SK-N-MC (cell line): ENCODE results near the gene C1orf167.

Source experiments
- DNase-seq: peaks from one replicate; pipeline ENCODE4 v3.0.0-alpha.2; 2011; ENCODE audit warnings: low read depth, low spot score
- H3K27ac ChIP-seq: fragments of 200-600 bp; sonication (generic); 2 replicates; pipeline ENCODE4 v1.5.1; 2016; ENCODE audit warnings: mixed run types
- H3K36me3 ChIP-seq: fragments of 200-600 bp; sonication (generic); 2 replicates; pipeline ENCODE4 v1.6.1; 2017; ENCODE audit warnings: antibody characterized with exemption, low read length, mixed read lengths; ENCODE audit not compliant: insufficient read depth
- H3K4me3 ChIP-seq: fragments of 200-600 bp; sonication (generic); 2 replicates; pipeline ENCODE4 v1.5.1; 2016
- H3K9ac ChIP-seq: fragments of 200-600 bp; sonication (generic); 2 replicates; pipeline ENCODE4 v1.8.0; 2017; ENCODE audit warnings: mixed run types, mixed read lengths; ENCODE audit not compliant: insufficient read length
- H3K9me3 ChIP-seq: fragments of 200-600 bp; sonication (generic); 2 replicates; pipeline ENCODE4 v1.6.1; 2017; ENCODE audit warnings: low read depth, mild to moderate bottlenecking, antibody characterized with exemption, low read length, moderate library complexity, mixed read lengths
- EZH2 ChIP-seq: fragments of 200-600 bp; sonication (generic); IDR thresholded peaks from one replicate; pipeline ENCODE4 v1.6.1; 2017; ENCODE audit warnings: antibody characterized with exemption
- FOXP2 ChIP-seq: optimal IDR thresholded peaks from 2 replicates; pipeline ENCODE3; 2011; ENCODE audit warnings: mild to moderate bottlenecking, moderate library complexity; ENCODE audit not compliant: insufficient read depth; ENCODE audit errors: extremely low read length, control extremely low read depth
- POLR2AphosphoS5 ChIP-seq: IDR thresholded peaks from 2 replicates; pipeline ENCODE4 v1.6.1; 2012; ENCODE audit warnings: mild to moderate bottlenecking, low read depth, low read length, borderline replicate concordance

The C1orf167 gene

DNA sequence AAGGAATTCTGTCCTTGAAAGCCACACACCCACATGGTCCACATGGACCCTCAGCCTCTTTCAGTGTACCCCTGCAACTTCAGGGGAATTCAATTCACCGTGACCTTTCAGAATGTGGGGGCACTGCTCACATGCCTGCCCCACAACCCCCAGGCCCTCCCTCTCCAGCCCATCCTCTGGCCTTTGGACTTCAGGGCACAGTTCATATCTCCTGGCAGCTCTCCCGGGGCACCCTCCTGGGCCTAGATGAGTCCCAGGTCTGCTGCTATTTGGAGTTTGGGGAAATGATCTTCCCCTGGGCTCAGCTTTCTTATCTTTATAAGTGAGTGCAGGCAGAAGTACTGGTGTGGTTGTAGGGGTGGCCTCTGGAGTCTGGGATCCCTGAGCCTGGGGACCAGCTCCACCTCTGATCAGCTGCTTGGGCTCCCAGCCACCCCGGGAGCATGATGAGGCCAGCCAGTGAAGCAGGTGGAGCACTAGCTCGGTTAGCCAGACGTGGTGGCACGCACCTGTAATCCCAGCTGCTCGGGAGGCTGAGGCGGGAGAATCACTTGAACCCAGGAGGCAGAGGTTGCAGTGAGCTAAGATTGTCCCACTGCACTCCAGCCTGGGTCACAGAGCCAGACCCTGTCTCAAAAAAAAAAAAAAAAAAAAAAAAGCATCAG lies 15.8 kb downstream of the C1orf167 start:
- Histone ChIP-seq H3K9me3 (no peaks in the 10 kb centered on the region), H3K9ac (no peak overlapping the region), H3K4me3 (no peak overlapping the region), H3K27ac (no peak overlapping the region), H3K36me3 (no peaks in the 10 kb centered on the region)
- no peak for DNase-seq
- no peak for TF ChIP-seq FOXP2

DNA sequence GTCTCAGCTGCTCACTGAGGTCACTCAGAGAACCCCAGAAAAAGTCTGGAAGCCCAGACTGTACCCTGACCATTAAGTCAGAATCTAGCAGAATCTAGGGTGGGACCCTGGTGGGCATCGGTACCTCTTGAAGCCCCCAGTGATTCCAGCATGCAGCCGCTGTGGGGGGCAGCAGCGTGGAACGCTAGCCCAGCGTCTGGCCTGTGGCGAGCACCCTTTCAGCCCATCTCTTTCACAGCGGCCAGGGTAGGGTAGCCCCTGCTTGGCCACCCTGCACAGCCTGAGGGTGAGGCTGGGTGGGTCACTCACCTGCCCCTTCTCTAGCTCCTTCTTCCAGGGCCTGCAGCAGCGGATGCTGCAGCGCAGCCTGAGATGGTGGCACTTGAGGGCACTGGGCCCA lies 16.3 kb downstream of the C1orf167 start:
- H3K9me3 ChIP-seq, result no peaks in the 10 kb centered on the region
- DNase-seq, result no peak
- H3K4me3 ChIP-seq, result no peak overlapping the region
- no peak overlapping the region for H3K9ac ChIP-seq
- TF ChIP-seq EZH2 (no peak), FOXP2 (no peak), POLR2AphosphoS5 (no peak)
- H3K36me3 ChIP-seq, result no peaks in the 10 kb centered on the region
- no peak overlapping the region for H3K27ac ChIP-seq

DNA sequence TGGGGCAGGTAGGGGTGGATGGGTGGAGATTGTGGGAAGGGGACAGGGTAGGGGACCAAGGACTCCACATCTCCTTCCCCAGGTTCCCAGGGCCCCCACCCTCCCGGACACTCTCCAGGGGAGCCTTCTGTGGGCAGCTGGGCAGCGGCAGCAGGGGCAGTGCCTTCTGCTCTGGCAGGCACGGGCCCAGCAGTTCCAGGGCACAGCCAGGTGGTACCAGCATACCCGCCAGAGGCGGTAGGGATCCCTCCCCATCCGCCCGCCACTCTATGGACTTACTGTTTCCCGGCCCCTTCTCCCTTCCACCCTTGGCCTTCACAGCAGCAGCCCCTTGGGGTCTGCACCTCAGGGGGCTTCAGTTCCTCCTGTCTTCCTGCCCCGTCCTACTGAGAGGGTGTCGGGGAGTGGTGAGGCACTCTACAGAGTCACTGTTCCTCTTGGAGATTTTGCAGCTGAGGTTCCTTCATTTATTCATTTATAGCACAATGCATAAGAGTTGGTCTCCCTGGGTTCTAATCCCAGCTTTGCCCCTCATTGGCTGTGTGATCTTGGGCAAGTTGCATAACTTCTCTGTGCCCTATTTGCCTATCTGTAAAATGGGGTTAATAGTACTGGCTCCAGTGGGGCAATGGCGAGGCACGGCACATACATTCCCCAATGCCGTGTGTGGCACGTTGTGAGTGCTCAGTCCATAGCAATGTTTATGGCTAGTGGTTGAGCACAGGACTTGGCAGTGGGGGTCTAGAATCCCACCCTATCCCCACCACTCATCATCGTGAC lies 17.0 kb downstream of the C1orf167 start:
- no peak overlapping the region for H3K4me3 ChIP-seq
- DNase-seq, result no peak
- H3K9me3 ChIP-seq, result no peaks in the 10 kb centered on the region
- H3K36me3 ChIP-seq, result no peaks in the 10 kb centered on the region
- no peak overlapping the region for H3K9ac ChIP-seq
- no peak for TF ChIP-seq FOXP2
- H3K27ac ChIP-seq, result no peak overlapping the region

- TF ChIP-seq POLR2AphosphoS5, result no peak
- no peak for TF ChIP-seq FOXP2
- no peak for TF ChIP-seq EZH2
- H3K4me3 ChIP-seq, result no peak overlapping the region
- no peak overlapping the region for H3K27ac ChIP-seq
- no peaks in the 10 kb centered on the region for H3K36me3 ChIP-seq
- DNase-seq, result no peak
- H3K9me3 ChIP-seq, result no peaks in the 10 kb centered on the region
- H3K9ac ChIP-seq, result no peak overlapping the region
Measured at GRCh38 chr1:11779715-11780379, 17.9 kb downstream of the C1orf167 start.

DNA sequence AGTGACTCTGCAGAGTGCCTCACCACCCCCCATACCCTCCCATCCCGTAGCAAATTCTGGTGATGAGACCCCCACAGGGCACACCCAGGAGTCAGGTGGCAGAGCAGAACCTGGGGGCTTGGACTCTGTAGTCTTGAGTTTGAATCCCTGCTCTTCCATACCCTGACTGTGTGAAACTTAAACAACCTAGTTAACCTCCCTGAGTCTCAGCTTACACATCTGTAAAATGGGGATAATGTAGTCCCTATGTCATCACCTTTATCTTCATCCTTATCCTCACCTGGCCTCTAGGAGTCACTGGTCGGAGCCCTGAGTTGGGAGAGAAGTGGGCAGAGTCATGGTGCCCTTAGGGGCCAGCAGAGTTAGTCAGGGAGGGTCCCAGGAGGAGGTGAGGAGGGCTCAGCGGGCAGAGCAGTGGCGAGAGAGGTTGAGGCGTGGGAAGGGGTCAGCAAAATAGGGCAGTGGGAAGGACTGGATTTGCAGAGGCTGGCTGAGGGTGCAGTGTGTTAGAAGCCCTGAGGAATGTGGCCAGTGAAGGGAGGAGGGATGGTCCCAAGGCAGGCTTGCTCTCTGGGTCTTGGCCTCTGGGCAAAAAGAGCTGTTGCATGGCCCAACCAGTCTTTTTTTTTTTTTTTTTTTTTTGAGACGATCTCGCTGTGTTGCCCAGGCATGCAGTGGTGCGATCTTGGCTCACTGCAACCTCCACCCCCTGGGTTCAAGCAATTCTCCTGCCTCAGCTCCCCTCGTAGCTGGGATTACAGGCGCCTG lies 18.6 kb downstream of the C1orf167 start:
- Histone ChIP-seq H3K36me3 (no peaks in the 10 kb centered on the region), H3K9me3 (no peaks in the 10 kb centered on the region), H3K9ac (no peak overlapping the region), H3K27ac (no peak overlapping the region), H3K4me3 (no peak overlapping the region)
- TF ChIP-seq EZH2 (no peak), FOXP2 (no peak), POLR2AphosphoS5 (no peak)
- DNase-seq, result no peak

DNA sequence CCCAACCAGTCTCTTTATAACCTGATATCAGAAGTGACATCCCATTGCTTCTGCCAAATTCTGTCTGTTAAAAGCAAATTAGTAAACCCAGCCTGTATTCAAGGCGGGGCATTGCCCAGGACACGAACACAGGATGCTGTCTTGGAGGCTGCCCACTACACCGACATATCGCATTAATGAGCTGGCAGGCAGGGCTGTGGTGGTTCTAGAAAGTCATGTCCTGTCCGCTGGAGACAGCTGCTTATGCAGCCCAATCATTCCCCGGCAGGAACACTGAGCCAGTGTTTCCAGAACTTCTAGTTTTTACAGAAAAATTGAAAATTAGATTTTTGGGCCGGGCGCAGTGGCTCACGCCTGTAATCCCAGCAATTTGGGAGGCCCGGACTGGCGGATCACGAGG lies 19.3 kb downstream of the C1orf167 start:
- H3K4me3 ChIP-seq, result no peak overlapping the region
- no peak overlapping the region for H3K9ac ChIP-seq
- no peaks in the 10 kb centered on the region for H3K9me3 ChIP-seq
- H3K27ac ChIP-seq, result no peak overlapping the region
- H3K36me3 ChIP-seq, result no peaks in the 10 kb centered on the region
- no peak for TF ChIP-seq FOXP2
- no peak for TF ChIP-seq EZH2
- no peak for TF ChIP-seq POLR2AphosphoS5
- no peak for DNase-seq

DNA sequence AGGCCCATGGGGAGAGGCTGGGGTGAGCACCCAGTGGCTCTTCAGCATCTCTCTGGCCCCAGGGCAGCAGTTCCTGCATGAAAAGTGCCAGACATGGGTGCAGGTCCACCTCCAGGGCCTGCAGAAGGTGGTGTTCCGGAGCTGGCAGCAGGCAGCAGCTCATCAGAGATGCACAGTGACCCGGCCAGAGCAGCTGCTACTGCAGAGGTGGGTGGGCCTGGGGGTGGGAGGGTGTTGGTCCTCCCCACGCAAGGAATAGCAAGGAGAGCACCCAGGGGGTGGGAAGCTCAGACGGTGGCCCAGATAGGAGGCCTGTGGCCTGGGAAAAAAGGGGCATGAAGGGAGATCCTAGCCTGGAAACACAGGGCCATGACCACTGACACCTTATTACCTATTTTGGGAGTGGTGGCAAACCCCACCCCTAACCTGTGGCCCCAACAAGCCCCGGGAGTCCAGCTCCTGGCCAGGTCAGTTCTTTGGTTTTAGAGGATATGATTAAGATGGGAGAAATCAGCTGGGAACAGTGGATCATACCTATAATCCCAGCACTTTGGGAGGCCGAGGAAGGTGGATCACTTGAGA lies 20.2 kb downstream of the C1orf167 start:
- no peak overlapping the region for H3K9ac ChIP-seq
- H3K36me3 ChIP-seq, result no peaks in the 10 kb centered on the region
- H3K4me3 ChIP-seq, result no peak overlapping the region
- no peaks in the 10 kb centered on the region for H3K9me3 ChIP-seq
- no peak overlapping the region for H3K27ac ChIP-seq
- TF ChIP-seq FOXP2 (no peak), POLR2AphosphoS5 (no peak), EZH2 (no peak)
- no peak for DNase-seq

- Histone ChIP-seq H3K9me3 (no peaks in the 10 kb centered on the region), H3K36me3 (no peaks in the 10 kb centered on the region), H3K9ac (no peak overlapping the region), H3K27ac (no peak overlapping the region), H3K4me3 (no peak overlapping the region)
- no peak for TF ChIP-seq EZH2
- no peak for TF ChIP-seq POLR2AphosphoS5
- TF ChIP-seq FOXP2, result no peak
- DNase-seq, result no peak
Measured at GRCh38 chr1:11783556-11783955, 21.6 kb downstream of the C1orf167 start.
